SK-N-SH treated with all-trans-retinoic acid at 6 μM for 48 hours (cell line): Measurements from ENCODE around the gene AHCTF1.

Experiments used
- ATAC-seq: fragments of 200-7000 bp; cut with Tn5 transposase; 3 replicates; pipeline ENCODE4 v1.9.1; 2020; ENCODE audit warnings: mild to moderate bottlenecking, moderate library complexity
- ARNTL ChIP-seq: fragments of 450-650 bp; formaldehyde crosslinking; IDR thresholded peaks from 2 replicates; pipeline ENCODE4 v1.5.0; 2020; ENCODE audit warnings: low read depth, mild to moderate bottlenecking, moderate library complexity, borderline replicate concordance
- BACH2 ChIP-seq: fragments of 250-450 bp; sonication (Bioruptor Pico); IDR thresholded peaks from 2 replicates; pipeline ENCODE4 v1.9.0; 2021; ENCODE audit warnings: mild to moderate bottlenecking, borderline replicate concordance
- CREB5 ChIP-seq: fragments of 250-450 bp; sonication (Bioruptor Pico); IDR thresholded peaks from 2 replicates; pipeline ENCODE4 v1.5.1; 2020; ENCODE audit warnings: low read depth, mild to moderate bottlenecking, moderate library complexity
- CSDC2 ChIP-seq: fragments of 250-450 bp; sonication (Bioruptor Pico); IDR thresholded peaks from 2 replicates; pipeline ENCODE4 v1.5.0; 2020; ENCODE audit warnings: mild to moderate bottlenecking, moderate library complexity
- ESRRG ChIP-seq: fragments of 250-450 bp; sonication (Bioruptor Pico); IDR thresholded peaks from 2 replicates; pipeline ENCODE4 v1.6.1; 2021; ENCODE audit warnings: mild to moderate bottlenecking
- GLIS3 ChIP-seq: fragments of 250-450 bp; sonication (Bioruptor Pico); IDR thresholded peaks from 2 replicates; pipeline ENCODE4 v1.5.0; 2020; ENCODE audit warnings: mild to moderate bottlenecking, moderate library complexity
- OSR1 ChIP-seq: fragments of 250-450 bp; sonication (Bioruptor Pico); IDR thresholded peaks from 2 replicates; pipeline ENCODE4 v1.8.0; 2022; ENCODE audit warnings: moderate library complexity, mild to moderate bottlenecking, inconsistent platforms
- PATZ1 ChIP-seq: fragments of 250-450 bp; sonication (Bioruptor Pico); IDR thresholded peaks from 2 replicates; pipeline ENCODE4 v1.8.0; 2020; ENCODE audit warnings: mild to moderate bottlenecking, moderate library complexity, borderline replicate concordance
- PPARA ChIP-seq: fragments of 250-450 bp; sonication (Bioruptor Pico); IDR thresholded peaks from 2 replicates; pipeline ENCODE4 v1.5.0; 2020; ENCODE audit warnings: mild to moderate bottlenecking, borderline replicate concordance
- RARB ChIP-seq: fragments of 250-450 bp; sonication (Bioruptor Pico); IDR thresholded peaks from 2 replicates; pipeline ENCODE4 v1.8.0; 2021; ENCODE audit warnings: mild to moderate bottlenecking, moderate library complexity
- TCF4 ChIP-seq: fragments of 250-450 bp; sonication (Bioruptor Pico); IDR thresholded peaks from 2 replicates; pipeline ENCODE4 v1.8.0; 2021; ENCODE audit warnings: mild to moderate bottlenecking, moderate library complexity, borderline replicate concordance
- TSHZ2 ChIP-seq: fragments of 250-450 bp; sonication (Bioruptor Pico); IDR thresholded peaks from 2 replicates; pipeline ENCODE4 v1.5.0; 2020; ENCODE audit warnings: mild to moderate bottlenecking, moderate library complexity
- ZC3H10 ChIP-seq: fragments of 250-450 bp; sonication (Bioruptor Pico); IDR thresholded peaks from 2 replicates; pipeline ENCODE4 v1.5.1; 2021; ENCODE audit warnings: mild to moderate bottlenecking, moderate library complexity
- ZFP3 ChIP-seq: fragments of 250-450 bp; sonication (Bioruptor Pico); IDR thresholded peaks from 2 replicates; pipeline ENCODE4 v1.5.0; 2020; ENCODE audit warnings: mild to moderate bottlenecking, moderate library complexity
- ZFP30 ChIP-seq: fragments of 450-650 bp; formaldehyde crosslinking; IDR thresholded peaks from 2 replicates; pipeline ENCODE4 v1.5.0; 2022; ENCODE audit warnings: mild to moderate bottlenecking, moderate library complexity
- ZNF565 ChIP-seq: fragments of 450-650 bp; formaldehyde crosslinking; conservative IDR thresholded peaks from 2 replicates; pipeline ENCODE4 v1.5.0; 2020; ENCODE audit warnings: low read depth, mild to moderate bottlenecking, moderate library complexity
- ZNF70 ChIP-seq: fragments of 450-650 bp; formaldehyde crosslinking; IDR thresholded peaks from 2 replicates; pipeline ENCODE4 v1.5.0; 2020; ENCODE audit warnings: mild to moderate bottlenecking, moderate library complexity
- ZNF8 ChIP-seq: fragments of 450-650 bp; formaldehyde crosslinking; IDR thresholded peaks from 2 replicates; pipeline ENCODE4 v1.5.0; 2020; ENCODE audit warnings: mild to moderate bottlenecking, moderate library complexity

The AHCTF1 gene

GRCh38 chr1:246798107-246798506, 133.6 kb downstream of the AHCTF1 start (continued):
- no peak for TF ChIP-seq BACH2 (CRISPR knock-in tag)
- TF ChIP-seq ZNF8 (CRISPR knock-in tag): no peak
- no peak for TF ChIP-seq CSDC2 (CRISPR knock-in tag)
- no peak for TF ChIP-seq GLIS3
- no peak for TF ChIP-seq TCF4 (CRISPR knock-in tag)

- no peak for ATAC-seq
- TF ChIP-seq OSR1 (CRISPR knock-in tag): no peak
- TF ChIP-seq RARB (CRISPR knock-in tag): no peak
- TF ChIP-seq TCF4 (CRISPR knock-in tag): no peak
- no peak for TF ChIP-seq BACH2 (CRISPR knock-in tag)
- no peak for TF ChIP-seq ESRRG (CRISPR knock-in tag)
- TF ChIP-seq PPARA (CRISPR knock-in tag): no peak
- no peak for TF ChIP-seq ZFP30
- TF ChIP-seq GLIS3: no peak
- TF ChIP-seq ZC3H10 (CRISPR knock-in tag): no peak
- TF ChIP-seq ZNF70 (CRISPR knock-in tag): no peak
- no peak for TF ChIP-seq TSHZ2 (CRISPR knock-in tag)
- no peak for TF ChIP-seq ZNF8 (CRISPR knock-in tag)
- no peak for TF ChIP-seq CREB5 (CRISPR knock-in tag)
Observed at GRCh38 chr1:246797597-246797996, 134.2 kb downstream of the AHCTF1 start.

GRCh38 chr1:246797157-246797556, 134.6 kb downstream of the AHCTF1 start:
- ATAC-seq: no peak
- TF ChIP-seq CSDC2 (CRISPR knock-in tag): no peak
- TF ChIP-seq PATZ1 (CRISPR knock-in tag): no peak
- no peak for TF ChIP-seq ESRRG (CRISPR knock-in tag)
- no peak for TF ChIP-seq TSHZ2 (CRISPR knock-in tag)
- no peak for TF ChIP-seq BACH2 (CRISPR knock-in tag)
- TF ChIP-seq PPARA (CRISPR knock-in tag): no peak
- TF ChIP-seq CREB5 (CRISPR knock-in tag): no peak
- TF ChIP-seq ZNF70 (CRISPR knock-in tag): no peak
- no peak for TF ChIP-seq ZFP3
- TF ChIP-seq GLIS3: no peak
- TF ChIP-seq OSR1 (CRISPR knock-in tag): no peak
- no peak for TF ChIP-seq ZNF565 (CRISPR knock-in tag)
- TF ChIP-seq TCF4 (CRISPR knock-in tag): no peak
- no peak for TF ChIP-seq RARB (CRISPR knock-in tag)
- TF ChIP-seq ZNF8 (CRISPR knock-in tag): no peak
- TF ChIP-seq ZFP30: no peak
- no peak for TF ChIP-seq ARNTL (CRISPR knock-in tag)
